ENCODE data around the gene RIMS4. TPM values are rescaled to one million over a fixed set of nuclear protein-coding genes. Genes with fewer than 3 reads are reported as not detected.

RIMS4 gene
- polyA plus RNA-seq, 3 donors, result not detected

GRCh38 chr20:44851545-44851944, 41.2 kb upstream of the RIMS4 start:
- Mint-ChIP-seq H3K36me3 (no peaks in the 10 kb centered on the region), H3K4me1 (no peaks in the 10 kb centered on the region), H3K27ac (no peak overlapping the region), H3K9me3 (peaks cover under 1 to 7% (median 2%) of the 10 kb centered on the region in 7 donors), H3K4me3 (no peak overlapping the region), H3K27me3 (ENCODE audit: low read depth in 3 of 3) (peaks cover 0 to 9% (median 5%) of the 10 kb centered on the region in 3 donors)
- intact Hi-C loops (cut with micrococcal nuclease), result no loop called here
- Histone ChIP-seq H3K27ac (ENCODE audit: low read depth in 1 of 2, low read length in 2 of 2) (no peak overlapping the region), H3K4me3 (replicated peaks in 1 of 3; ENCODE audit: low read depth in 2 of 3, low read length in 3 of 3) (no peak overlapping the region), H3K9ac (ENCODE audit: insufficient read depth, low read length, poor library complexity, severe bottlenecking) (no peak overlapping the region), H3K36me3 (replicated peaks in 1 of 2; ENCODE audit: control insufficient read depth in 1 of 2, insufficient read depth in 2 of 2, low read length in 2 of 2) (no peaks in the 10 kb centered on the region), H3K27me3 (ENCODE audit: control insufficient read depth in 2 of 2, insufficient read depth in 2 of 2, low read length in 2 of 2) (no peaks in the 10 kb centered on the region), H2AFZ (ENCODE audit: insufficient read depth, low read depth, low read length, poor library complexity, severe bottlenecking) (no peak overlapping the region), H3K79me2 (ENCODE audit: insufficient read depth, low read length) (no peaks in the 10 kb centered on the region), H4K20me1 (ENCODE audit: insufficient read depth, low read length) (no peaks in the 10 kb centered on the region), H3K9me3 (replicated peaks in 1 of 2; ENCODE audit: control insufficient read depth in 1 of 2, insufficient read depth in 1 of 2, low read length in 2 of 2) (peaks cover 0 to 2% of the 10 kb centered on the region in 2 donors), H3K4me1 (ENCODE audit: control insufficient read depth in 1 of 2, insufficient read depth in 2 of 2, low read length in 2 of 2) (no peaks in the 10 kb centered on the region), H3K4me2 (replicated peaks; ENCODE audit: extremely low read depth, low read length, poor library complexity, severe bottlenecking) (no peak overlapping the region)
- WGBS (ENCODE audit: insufficient coverage), result 100% methylated on average over 1 of the region's 3 CpGs
- DNase-seq, result no peak
- TF ChIP-seq CTCF (IDR thresholded peaks at IDR 0.05), result no peak

GRCh38 chr20:44850837-44851236, 40.5 kb upstream of the RIMS4 start:
- Histone ChIP-seq H3K9me3 (replicated peaks in 1 of 2; ENCODE audit: control insufficient read depth in 1 of 2, insufficient read depth in 1 of 2, low read length in 2 of 2) (no peaks in the 10 kb centered on the region), H3K4me1 (ENCODE audit: control insufficient read depth in 1 of 2, insufficient read depth in 2 of 2, low read length in 2 of 2) (no peaks in the 10 kb centered on the region), H3K27ac (ENCODE audit: low read depth in 1 of 2, low read length in 2 of 2) (no peak overlapping the region), H3K27me3 (ENCODE audit: control insufficient read depth in 2 of 2, insufficient read depth in 2 of 2, low read length in 2 of 2) (no peaks in the 10 kb centered on the region), H3K9ac (ENCODE audit: insufficient read depth, low read length, poor library complexity, severe bottlenecking) (no peak overlapping the region), H3K4me3 (replicated peaks in 1 of 3; ENCODE audit: low read depth in 2 of 3, low read length in 3 of 3) (no peak overlapping the region), H2AFZ (ENCODE audit: insufficient read depth, low read depth, low read length, poor library complexity, severe bottlenecking) (no peak overlapping the region), H4K20me1 (ENCODE audit: insufficient read depth, low read length) (no peaks in the 10 kb centered on the region), H3K36me3 (replicated peaks in 1 of 2; ENCODE audit: control insufficient read depth in 1 of 2, insufficient read depth in 2 of 2, low read length in 2 of 2) (no peaks in the 10 kb centered on the region), H3K79me2 (ENCODE audit: insufficient read depth, low read length) (no peaks in the 10 kb centered on the region), H3K4me2 (replicated peaks; ENCODE audit: extremely low read depth, low read length, poor library complexity, severe bottlenecking) (no peak overlapping the region)
- Mint-ChIP-seq H3K36me3 (no peaks in the 10 kb centered on the region), H3K9me3 (peaks cover 0 to 4% (median 0%) of the 10 kb centered on the region in 7 donors), H3K4me1 (no peaks in the 10 kb centered on the region), H3K4me3 (no peak overlapping the region), H3K27ac (no peak overlapping the region), H3K27me3 (ENCODE audit: low read depth in 3 of 3) (peaks cover 2 to 13% (median 5%) of the 10 kb centered on the region in 3 donors)
- no CpG with 5 or more reads among the region's 1 CpG for WGBS (ENCODE audit: insufficient coverage)
- intact Hi-C loops (cut with micrococcal nuclease), result no loop called here
- no peak for DNase-seq
- no peak for TF ChIP-seq CTCF (IDR thresholded peaks at IDR 0.05)

Measured in CD14-positive monocyte (primary cell).